OCI-LY1 (cell line): ENCODE results near the gene TCTN3.

Experiments
- H2AFZ ChIP-seq: fragments of 200-600 bp; sonication (generic), shearing (Covaris generic); 2 replicates; pipeline ENCODE4 v1.6.0; 2014; ENCODE audit warnings: antibody characterized with exemption, mild to moderate bottlenecking, low read length
- H3F3A ChIP-seq: fragments of 200-600 bp; sonication (generic), shearing (Covaris generic); 2 replicates; pipeline ENCODE4 v1.6.0; 2014; ENCODE audit warnings: mild to moderate bottlenecking, antibody characterized with exemption, low read length, moderate library complexity; ENCODE audit not compliant: insufficient read depth
- H3K27ac ChIP-seq: fragments of 200-600 bp; sonication (generic); 2 replicates; pipeline ENCODE4 v1.5.1; 2014; ENCODE audit warnings: low read length, mixed run types, mild to moderate bottlenecking, low read depth; ENCODE audit not compliant: poor library complexity, severe bottlenecking
- H3K27me3 ChIP-seq: fragments of 200-600 bp; sonication (generic); 2 replicates; pipeline ENCODE4 v1.6.0; 2014; ENCODE audit warnings: antibody characterized with exemption, mild to moderate bottlenecking, low read length, moderate library complexity; ENCODE audit not compliant: insufficient read depth
- H3K36me3 ChIP-seq: fragments of 200-600 bp; sonication (generic); 2 replicates; pipeline ENCODE4 v1.6.1; 2014; ENCODE audit warnings: mild to moderate bottlenecking, antibody characterized with exemption, low read length, moderate library complexity, mixed read lengths; ENCODE audit not compliant: insufficient read depth
- H3K4me1 ChIP-seq: fragments of 200-600 bp; sonication (generic); 2 replicates; pipeline ENCODE4 v1.5.1; 2014; ENCODE audit warnings: mild to moderate bottlenecking, low read length, moderate library complexity; ENCODE audit not compliant: insufficient read depth, severe bottlenecking
- H3K4me2 ChIP-seq: fragments of 200-600 bp; sonication (generic), shearing (Covaris generic); 2 replicates; pipeline ENCODE4 v1.6.1; 2014; ENCODE audit warnings: low read length
- H3K4me3 ChIP-seq: fragments of 200-600 bp; sonication (generic); 2 replicates; pipeline ENCODE4 v1.5.1; 2014; ENCODE audit warnings: low read length, low read depth, mild to moderate bottlenecking, mixed read lengths; ENCODE audit not compliant: poor library complexity, severe bottlenecking
- H3K79me2 ChIP-seq: fragments of 200-600 bp; shearing (Covaris generic); 2 replicates; pipeline ENCODE4 v1.6.1; 2016; ENCODE audit warnings: mixed run types, low read length, mixed read lengths; ENCODE audit not compliant: insufficient read depth
- H3K9ac ChIP-seq: fragments of 200-600 bp; sonication (generic), shearing (Covaris generic); 2 replicates; pipeline ENCODE4 v1.6.1; 2014; ENCODE audit warnings: mild to moderate bottlenecking, low read length, mixed read lengths
- H3K9me2 ChIP-seq: fragments of 200-600 bp; sonication (generic), shearing (Covaris generic); 2 replicates; pipeline ENCODE4 v1.6.1; 2014; ENCODE audit warnings: low read depth, mild to moderate bottlenecking, low read length, mixed read lengths
- H3K9me3 ChIP-seq: fragments of 200-600 bp; shearing (Covaris generic); 2 replicates; pipeline ENCODE4 v1.6.1; 2014; ENCODE audit warnings: low read length, mixed read lengths
- H4K20me1 ChIP-seq: fragments of 200-600 bp; sonication (generic), shearing (Covaris generic); 2 replicates; pipeline ENCODE4 v1.6.0; 2016; ENCODE audit warnings: mild to moderate bottlenecking, low read length; ENCODE audit not compliant: insufficient read depth
- CTCF ChIP-seq: fragments of 200-600 bp; sonication (generic), shearing (Covaris generic); IDR thresholded peaks from 2 replicates; pipeline ENCODE4 v1.5.1; 2017; ENCODE audit warnings: mild to moderate bottlenecking, antibody characterized with exemption, low read length, moderate library complexity, mixed read lengths
- EZH2 ChIP-seq: fragments of 200-600 bp; sonication (generic), shearing (Covaris generic); IDR thresholded peaks from 2 replicates; pipeline ENCODE4 v1.8.0; 2017; ENCODE audit warnings: borderline replicate concordance, mixed run types, mild to moderate bottlenecking, antibody characterized with exemption, low read length, moderate library complexity, mixed read lengths

TCTN3 gene

DNA sequence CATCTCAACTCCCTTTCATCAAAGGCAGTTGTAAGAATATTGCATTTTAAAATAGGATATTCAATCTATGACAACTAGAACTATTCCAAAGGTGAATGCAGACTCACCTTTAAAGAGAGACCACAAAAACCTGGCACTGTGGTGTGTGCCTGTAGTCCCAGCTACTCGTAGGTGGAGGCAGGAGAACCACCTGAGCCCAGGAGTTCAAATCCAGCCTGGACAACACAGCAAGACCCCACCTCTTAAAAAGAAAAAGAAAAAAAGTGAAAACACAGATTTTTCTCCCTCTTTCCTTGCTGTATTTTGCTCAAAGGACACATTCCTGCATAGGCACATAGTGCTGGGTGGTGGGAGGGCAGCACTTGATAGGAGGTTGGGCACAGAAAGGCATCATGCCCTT lies 36.5 kb downstream of the TCTN3 start:
- H3F3A ChIP-seq, result no peaks in the 10 kb centered on the region
- H3K36me3 ChIP-seq, result peaks cover 11% of the 10 kb centered on the region
- H3K79me2 ChIP-seq, result peaks cover 10% of the 10 kb centered on the region
- TF ChIP-seq CTCF, result no peak
- no peak for TF ChIP-seq EZH2
- peaks cover 6% of the 10 kb centered on the region for H3K4me1 ChIP-seq
- no peaks in the 10 kb centered on the region for H4K20me1 ChIP-seq
- H3K27ac ChIP-seq, result no peak overlapping the region
- H3K27me3 ChIP-seq, result no peaks in the 10 kb centered on the region
- H3K4me3 ChIP-seq, result peak overlapping the region; percentile 89
- no peak overlapping the region; the same call in 1 of the 2 replicates for H3K9ac ChIP-seq
- H3K9me3 ChIP-seq, result no peaks in the 10 kb centered on the region
- no peaks in the 10 kb centered on the region for H3K9me2 ChIP-seq
- no peak overlapping the region for H2AFZ ChIP-seq
- peak overlapping the region; percentile 56; the same call in 1 of the 2 replicates for H3K4me2 ChIP-seq

GRCh38 chr10:95656291-95657164 lies 37.2 kb downstream of the TCTN3 start, which contains the start of gene ALDH18A1:
TSS of gene ALDH18A1 (minus strand) at chr10:95656711. CDS start at chr10:95653377, 3,334 bp downstream.
- H3K79me2 ChIP-seq, result peaks cover 10% of the 10 kb centered on the region
- H3F3A ChIP-seq, result no peaks in the 10 kb centered on the region
- peak within 1 kb of the TSS; percentile 89 for H3K4me3 ChIP-seq
- H3K9me3 ChIP-seq, result no peaks in the 10 kb centered on the region
- H2AFZ ChIP-seq, result no peak within 1 kb of the TSS
- peaks cover 6% of the 10 kb centered on the region for H3K4me1 ChIP-seq
- no peak within 1 kb of the TSS for H3K27ac ChIP-seq
- peak within 1 kb of the TSS; percentile 83 for H3K9ac ChIP-seq
- no peaks in the 10 kb centered on the region for H4K20me1 ChIP-seq
- H3K4me2 ChIP-seq, result peak within 1 kb of the TSS; percentile 94
- peaks cover 19% of the 10 kb centered on the region for H3K36me3 ChIP-seq
- H3K9me2 ChIP-seq, result no peaks in the 10 kb centered on the region
- TF ChIP-seq CTCF, result no peak
- TF ChIP-seq EZH2, result no peak
- no peaks in the 10 kb centered on the region for H3K27me3 ChIP-seq

GRCh38 chr10:95655571-95656290 lies 38.0 kb downstream of the TCTN3 start:
- no peaks in the 10 kb centered on the region for H3F3A ChIP-seq

More at GRCh38 chr10:95655571-95656290, 38.0 kb downstream of the TCTN3 start:
- peaks cover 10% of the 10 kb centered on the region for H3K79me2 ChIP-seq
- peak overlapping the region; percentile 94 for H3K4me2 ChIP-seq
- no peaks in the 10 kb centered on the region for H3K27me3 ChIP-seq
- peak overlapping the region; percentile 83 for H3K9ac ChIP-seq
- H3K36me3 ChIP-seq, result peaks cover 27% of the 10 kb centered on the region
- no peaks in the 10 kb centered on the region for H3K9me2 ChIP-seq
- H3K27ac ChIP-seq, result no peak overlapping the region
- H3K4me3 ChIP-seq, result peak overlapping the region; percentile 89
- no peaks in the 10 kb centered on the region for H4K20me1 ChIP-seq
- H3K9me3 ChIP-seq, result no peaks in the 10 kb centered on the region
- peaks cover 6% of the 10 kb centered on the region for H3K4me1 ChIP-seq
- TF ChIP-seq CTCF (no peak), EZH2 (no peak)
- H2AFZ ChIP-seq, result no peak overlapping the region
